ENCODE data around the gene MYMX.

MYMX gene

DNA sequence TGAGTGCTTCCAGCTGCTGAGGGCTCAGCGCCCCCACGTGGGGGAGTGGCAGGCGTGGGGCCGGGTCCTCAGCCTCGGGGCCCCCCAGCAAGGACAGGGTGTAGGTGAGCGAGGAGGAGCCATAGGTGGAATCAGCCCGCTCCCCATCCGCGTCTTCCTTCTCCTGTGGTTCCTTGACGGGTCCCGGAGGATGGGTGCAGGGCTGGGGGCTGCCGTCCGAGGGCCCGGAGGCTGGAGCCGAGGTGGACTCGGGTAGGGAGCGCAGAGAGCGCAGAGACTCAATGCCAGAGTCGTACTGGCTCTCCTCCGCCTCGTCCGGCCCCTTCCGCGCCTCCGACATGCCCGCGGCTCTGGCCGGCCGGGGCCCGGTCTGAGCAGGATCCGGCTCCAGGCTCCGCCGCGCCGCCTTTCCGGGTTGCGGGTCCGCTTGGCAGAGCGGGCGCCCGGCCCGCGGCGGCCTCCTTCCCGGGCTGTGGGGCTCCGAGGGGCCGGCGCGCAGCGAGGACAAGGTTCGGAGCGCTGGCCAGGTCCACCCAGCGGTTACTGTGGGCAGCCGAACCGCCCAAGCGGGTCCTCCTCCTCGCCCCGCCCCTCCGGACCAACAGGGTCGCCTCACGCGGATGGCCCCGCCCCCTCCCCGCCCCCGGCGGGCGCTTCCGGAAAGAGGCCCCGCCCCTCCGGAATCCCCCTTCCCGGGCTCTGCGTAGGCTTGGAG lies 48.4 kb downstream of the MYMX start, which contains the start of gene NFKBIE (continued):
- TF ChIP-seq TRIM28 (IDR thresholded peaks at IDR 0.05; ENCODE audit: borderline replicate concordance, low read length) (no peak), ZNF169 (tag by site-specific recombination; IDR thresholded peaks at IDR 0.05) (no peak), ZNF112 (tag by site-specific recombination; IDR thresholded peaks at IDR 0.05) (no peak), ZBTB20 (tag by site-specific recombination; IDR thresholded peaks at IDR 0.05) (no peak), ZNF341 (tag by site-specific recombination; IDR thresholded peaks at IDR 0.05; ENCODE audit: low read depth) (no peak), ZNF626 (tag by site-specific recombination; IDR thresholded peaks at IDR 0.05) (no peak), BCL11B (tag by site-specific recombination; IDR thresholded peaks at IDR 0.05; ENCODE audit: low read depth) (0 out of 2 replicates have a peak, but pooled peaks have one; percentile 55), ZNF19 (tag by site-specific recombination; IDR thresholded peaks at IDR 0.05; ENCODE audit: low read depth) (no peak), ZFP69B (tag by site-specific recombination; IDR thresholded peaks at IDR 0.05) (no peak; the same call in 1 of the 2 replicates), ZBTB48 (tag by site-specific recombination; IDR thresholded peaks at IDR 0.05) (peak; percentile 56; the same call in 1 of the 2 replicates), ZNF184 (tag by site-specific recombination; IDR thresholded peaks at IDR 0.05) (0 out of 2 replicates have a peak, but pooled peaks have one; percentile 42), WT1 (tag by site-specific recombination; IDR thresholded peaks at IDR 0.05) (no peak), ZNF660 (tag by site-specific recombination; IDR thresholded peaks at IDR 0.05) (peak; percentile 82; the same call in 1 of the 2 replicates), ZNF777 (tag by site-specific recombination; IDR thresholded peaks at IDR 0.05; ENCODE audit: borderline replicate concordance) (peak; percentile 66; the same call in 1 of the 2 replicates), GLIS1 (tag by site-specific recombination; IDR thresholded peaks at IDR 0.05) (peak; percentile 87), ZNF514 (tag by site-specific recombination; IDR thresholded peaks at IDR 0.05) (no peak), ZBTB17 (tag by site-specific recombination; IDR thresholded peaks at IDR 0.05) (peak; percentile 73), ZFHX2 (tag by site-specific recombination; conservative IDR thresholded peaks at IDR 0.05) (peak; percentile 38; the same call in 1 of the 2 replicates), KLF9 (tag by site-specific recombination; IDR thresholded peaks at IDR 0.05; ENCODE audit: low read depth) (peak; percentile 85), ZBTB21 (tag by site-specific recombination; IDR thresholded peaks at IDR 0.05) (no peak), ZNF366 (tag by site-specific recombination; conservative IDR thresholded peaks at IDR 0.05) (no peak), ZNF292 (tag by site-specific recombination; IDR thresholded peaks at IDR 0.05; ENCODE audit: borderline replicate concordance, low read depth) (no peak), ZNF239 (tag by site-specific recombination; IDR thresholded peaks at IDR 0.05) (no peak), GLI4 (tag by site-specific recombination; IDR thresholded peaks at IDR 0.05) (no peak), ZNF830 (tag by site-specific recombination; IDR thresholded peaks at IDR 0.05; ENCODE audit: low read depth) (no peak), ZNF624 (tag by site-specific recombination; IDR thresholded peaks at IDR 0.05) (no peak), ZNF610 (tag by site-specific recombination; IDR thresholded peaks at IDR 0.05; ENCODE audit: borderline replicate concordance) (no peak)
- TF ChIP-seq, protein P1, sequence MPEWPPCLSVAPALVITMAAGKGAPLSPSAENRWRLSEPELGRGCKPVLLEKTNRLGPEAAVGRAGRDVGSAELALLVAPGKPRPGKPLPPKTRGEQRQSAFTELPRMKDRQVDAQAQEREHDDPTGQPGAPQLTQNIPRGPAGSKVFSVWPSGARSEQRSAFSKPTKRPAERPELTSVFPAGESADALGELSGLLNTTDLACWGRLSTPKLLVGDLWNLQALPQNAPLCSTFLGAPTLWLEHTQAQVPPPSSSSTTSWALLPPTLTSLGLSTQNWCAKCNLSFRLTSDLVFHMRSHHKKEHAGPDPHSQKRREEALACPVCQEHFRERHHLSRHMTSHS (tag by site-specific recombination; IDR thresholded peaks at IDR 0.05) = no peak
- TF ChIP-seq, protein P2, sequence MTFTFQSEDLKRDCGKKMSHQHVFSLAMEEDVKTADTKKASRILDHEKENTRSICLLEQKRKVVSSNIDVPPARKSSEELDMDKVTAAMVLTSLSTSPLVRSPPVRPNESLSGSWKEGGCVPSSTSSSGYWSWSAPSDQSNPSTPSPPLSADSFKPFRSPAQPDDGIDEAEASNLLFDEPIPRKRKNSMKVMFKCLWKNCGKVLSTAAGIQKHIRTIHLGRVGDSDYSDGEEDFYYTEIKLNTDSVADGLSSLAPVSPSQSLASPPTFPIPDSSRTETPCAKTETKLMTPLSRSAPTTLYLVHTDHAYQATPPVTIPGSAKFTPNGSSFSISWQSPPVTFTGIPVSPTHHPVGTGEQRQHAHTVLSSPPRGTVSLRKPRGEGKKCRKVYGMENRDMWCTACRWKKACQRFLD (tag by site-specific recombination; IDR thresholded peaks at IDR 0.05) = no peak
- TF ChIP-seq, protein P3, sequence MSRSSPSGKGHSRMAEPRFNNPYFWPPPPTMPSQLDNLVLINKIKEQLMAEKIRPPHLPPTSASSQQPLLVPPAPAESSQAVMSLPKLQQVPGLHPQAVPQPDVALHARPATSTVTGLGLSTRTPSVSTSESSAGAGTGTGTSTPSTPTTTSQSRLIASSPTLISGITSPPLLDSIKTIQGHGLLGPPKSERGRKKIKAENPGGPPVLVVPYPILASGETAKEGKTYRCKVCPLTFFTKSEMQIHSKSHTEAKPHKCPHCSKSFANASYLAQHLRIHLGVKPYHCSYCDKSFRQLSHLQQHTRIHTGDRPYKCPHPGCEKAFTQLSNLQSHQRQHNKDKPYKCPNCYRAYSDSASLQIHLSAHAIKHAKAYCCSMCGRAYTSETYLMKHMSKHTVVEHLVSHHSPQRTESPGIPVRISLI (tag by site-specific recombination; IDR thresholded peaks at IDR 0.05) = no peak
- TF ChIP-seq, protein P4, sequence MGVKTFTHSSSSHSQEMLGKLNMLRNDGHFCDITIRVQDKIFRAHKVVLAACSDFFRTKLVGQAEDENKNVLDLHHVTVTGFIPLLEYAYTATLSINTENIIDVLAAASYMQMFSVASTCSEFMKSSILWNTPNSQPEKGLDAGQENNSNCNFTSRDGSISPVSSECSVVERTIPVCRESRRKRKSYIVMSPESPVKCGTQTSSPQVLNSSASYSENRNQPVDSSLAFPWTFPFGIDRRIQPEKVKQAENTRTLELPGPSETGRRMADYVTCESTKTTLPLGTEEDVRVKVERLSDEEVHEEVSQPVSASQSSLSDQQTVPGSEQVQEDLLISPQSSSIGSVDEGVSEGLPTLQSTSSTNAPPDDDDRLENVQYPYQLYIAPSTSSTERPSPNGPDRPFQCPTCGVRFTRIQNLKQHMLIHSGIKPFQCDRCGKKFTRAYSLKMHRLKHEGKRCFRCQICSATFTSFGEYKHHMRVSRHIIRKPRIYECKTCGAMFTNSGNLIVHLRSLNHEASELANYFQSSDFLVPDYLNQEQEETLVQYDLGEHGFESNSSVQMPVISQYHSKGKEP (tag by site-specific recombination; IDR thresholded peaks at IDR 0.05) = no peak
- TF ChIP-seq, protein P5, sequence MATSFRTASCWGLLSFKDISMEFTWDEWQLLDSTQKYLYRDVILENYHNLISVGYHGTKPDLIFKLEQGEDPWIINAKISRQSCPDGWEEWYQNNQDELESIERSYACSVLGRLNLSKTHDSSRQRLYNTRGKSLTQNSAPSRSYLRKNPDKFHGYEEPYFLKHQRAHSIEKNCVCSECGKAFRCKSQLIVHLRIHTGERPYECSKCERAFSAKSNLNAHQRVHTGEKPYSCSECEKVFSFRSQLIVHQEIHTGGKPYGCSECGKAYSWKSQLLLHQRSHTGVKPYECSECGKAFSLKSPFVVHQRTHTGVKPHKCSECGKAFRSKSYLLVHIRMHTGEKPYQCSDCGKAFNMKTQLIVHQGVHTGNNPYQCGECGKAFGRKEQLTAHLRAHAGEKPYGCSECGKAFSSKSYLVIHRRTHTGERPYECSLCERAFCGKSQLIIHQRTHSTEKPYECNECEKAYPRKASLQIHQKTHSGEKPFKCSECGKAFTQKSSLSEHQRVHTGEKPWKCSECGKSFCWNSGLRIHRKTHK (tag by site-specific recombination; IDR thresholded peaks at IDR 0.05) = no peak
- TF ChIP-seq, protein P6, sequence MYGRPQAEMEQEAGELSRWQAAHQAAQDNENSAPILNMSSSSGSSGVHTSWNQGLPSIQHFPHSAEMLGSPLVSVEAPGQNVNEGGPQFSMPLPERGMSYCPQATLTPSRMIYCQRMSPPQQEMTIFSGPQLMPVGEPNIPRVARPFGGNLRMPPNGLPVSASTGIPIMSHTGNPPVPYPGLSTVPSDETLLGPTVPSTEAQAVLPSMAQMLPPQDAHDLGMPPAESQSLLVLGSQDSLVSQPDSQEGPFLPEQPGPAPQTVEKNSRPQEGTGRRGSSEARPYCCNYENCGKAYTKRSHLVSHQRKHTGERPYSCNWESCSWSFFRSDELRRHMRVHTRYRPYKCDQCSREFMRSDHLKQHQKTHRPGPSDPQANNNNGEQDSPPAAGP (tag by site-specific recombination; IDR thresholded peaks at IDR 0.05) = peak; percentile 4; the same call in 1 of the 2 replicates

Data from HEK293 (cell line).